Progenitor cell of endocrine pancreas (in vitro differentiated cells): ENCODE measurements around the gene GDF3. TPM values are rescaled to one million over a fixed set of nuclear protein-coding genes. Genes with fewer than 3 reads are reported as not detected.

Experiments used
- DNase-seq: peaks from one replicate; pipeline ENCODE4 v3.0.0; 2021; ENCODE audit warnings: low spot score; ENCODE audit not compliant: unreplicated experiment
- H3K27ac Mint-ChIP-seq: 2 replicates; pipeline ENCODE4 v1.8.0; 2021; ENCODE audit warnings: mild to moderate bottlenecking, moderate library complexity, mixed read lengths
- H3K27me3 Mint-ChIP-seq: 2 replicates; pipeline ENCODE4 v1.8.0; 2021; ENCODE audit warnings: mixed read lengths
- H3K36me3 Mint-ChIP-seq: 2 replicates; pipeline ENCODE4 v1.8.0; 2022; ENCODE audit warnings: mixed read lengths; ENCODE audit not compliant: insufficient read depth
- H3K4me1 Mint-ChIP-seq: 2 replicates; pipeline ENCODE4 v1.8.0; 2021; ENCODE audit warnings: low read depth, mixed read lengths
- H3K4me3 Mint-ChIP-seq: 2 replicates; pipeline ENCODE4 v1.8.0; 2021; ENCODE audit warnings: low read depth, mild to moderate bottlenecking, moderate library complexity, mixed read lengths
- H3K9me3 Mint-ChIP-seq: 2 replicates; pipeline ENCODE4 v1.8.0; 2021; ENCODE audit warnings: low read depth, mixed read lengths
- CTCF ChIP-seq: fragments of 200-600 bp; sonication (generic); IDR thresholded peaks from one replicate; pipeline ENCODE4 v1.5.0; 2021; ENCODE audit warnings: antibody characterized with exemption, mild to moderate bottlenecking; ENCODE audit not compliant: unreplicated experiment
- total RNA-seq: library from RNA; stranded (reverse); gene quantifications from 2 replicates; pipeline ENCODE4 v1.2.1, GENCODE V29; 2021

The GDF3 gene
- total RNA-seq, 1 donor from 2014 or later, result not detected

GRCh38 chr12:7719946-7720730 is 24.6 kb upstream of the GDF3 start:
- Mint-ChIP-seq H3K27ac (no peak overlapping the region), H3K4me1 (no peaks in the 10 kb centered on the region), H3K9me3 (no peaks in the 10 kb centered on the region), H3K27me3 (no peaks in the 10 kb centered on the region), H3K36me3 (no peaks in the 10 kb centered on the region), H3K4me3 (no peak overlapping the region)
- TF ChIP-seq CTCF, result no peak
- DNase-seq, result no peak

GRCh38 chr12:7716381-7716780 is 20.8 kb upstream of the GDF3 start:
- Mint-ChIP-seq H3K4me1 (peaks cover under 1% of the 10 kb centered on the region), H3K9me3 (peaks cover 8% of the 10 kb centered on the region), H3K4me3 (no peak overlapping the region), H3K27me3 (peaks cover under 1% of the 10 kb centered on the region), H3K36me3 (no peaks in the 10 kb centered on the region), H3K27ac (no peak overlapping the region)
- TF ChIP-seq CTCF, result peak; percentile 50
- DNase-seq, result no peak

- Mint-ChIP-seq H3K9me3 (peaks cover 8% of the 10 kb centered on the region), H3K27ac (no peak overlapping the region), H3K4me1 (peaks cover 2% of the 10 kb centered on the region), H3K36me3 (no peaks in the 10 kb centered on the region), H3K4me3 (no peak overlapping the region), H3K27me3 (peaks cover 13% of the 10 kb centered on the region)
- TF ChIP-seq CTCF, result no peak
- DNase-seq, result no peak
Observed at GRCh38 chr12:7712841-7713442, 17.4 kb upstream of the GDF3 start.

- Mint-ChIP-seq H3K27ac (no peak within 1 kb of the TSS), H3K4me3 (no peak within 1 kb of the TSS), H3K9me3 (peaks cover 8% of the 10 kb centered on the region)
Observed at GRCh38 chr12:7711133-7711532, 15.6 kb upstream of the GDF3 start, which contains the start of gene DPPA3. DPPA3 (plus strand) TSS chr12:7711433; CDS start chr12:7711571, 138 bp downstream.

More at GRCh38 chr12:7711133-7711532, 15.6 kb upstream of the GDF3 start, which contains the start of gene DPPA3:
- TF ChIP-seq CTCF, result no peak
- peaks cover 2% of the 10 kb centered on the region for H3K4me1 Mint-ChIP-seq
- H3K36me3 Mint-ChIP-seq, result no peaks in the 10 kb centered on the region
- peaks cover 13% of the 10 kb centered on the region for H3K27me3 Mint-ChIP-seq
- DNase-seq, result no peak
